H1 (cell line): ENCODE data around the gene S100PBP. TPM values are rescaled to one million over a fixed set of nuclear protein-coding genes. Genes with fewer than 3 reads are reported as not detected.

Experiments
- CBX5 ChIP-seq: fragments of 300-800, 300-1000 bp; sonication (generic); IDR thresholded peaks from 2 replicates; pipeline ENCODE4 v1.7.1; 2016; ENCODE audit warnings: antibody characterized with exemption, low read length, low read depth
- CHD7 ChIP-seq: fragments of 300-600 bp; sonication (generic); IDR thresholded peaks from 2 replicates; pipeline ENCODE4 v1.7.1; 2012; ENCODE audit warnings: low read length, moderate library complexity, mild to moderate bottlenecking, inconsistent platforms; ENCODE audit not compliant: insufficient replicate concordance
- E2F6 ChIP-seq: IDR thresholded peaks from 2 replicates; pipeline ENCODE4 v1.6.1; 2012; ENCODE audit warnings: inconsistent platforms
- EGR1 ChIP-seq: IDR thresholded peaks from 2 replicates; pipeline ENCODE4 v1.6.1; 2011; ENCODE audit warnings: low read depth, low read length, borderline replicate concordance
- KDM1A ChIP-seq: fragments of 200-600, 300-600 bp; sonication (generic); IDR thresholded peaks from 2 replicates; pipeline ENCODE4 v1.7.1; 2016; ENCODE audit warnings: mild to moderate bottlenecking, low read length, borderline replicate concordance
- KDM5A ChIP-seq: fragments of 200-600 bp; IDR thresholded peaks from 2 replicates; pipeline ENCODE4 v1.7.1; 2012; ENCODE audit warnings: mild to moderate bottlenecking, low read length, inconsistent platforms, mixed read lengths
- MAX ChIP-seq: IDR thresholded peaks from 2 replicates; pipeline ENCODE4 v1.6.1; 2012; ENCODE audit warnings: inconsistent platforms
- RFX5 ChIP-seq: IDR thresholded peaks from 2 replicates; pipeline ENCODE4 v1.6.1; 2011; ENCODE audit warnings: low read depth, low read length, improper control_type of control experiment, borderline replicate concordance
- SIRT6 ChIP-seq: IDR thresholded peaks from one replicate; pipeline ENCODE4 v1.7.1; 2012; ENCODE audit warnings: low read length, inconsistent platforms
- polyA plus RNA-seq, 7 experiments: library from polyadenylated mRNA; depleted of rRNA in 3 of 7; stranded (reverse) in 5 of 7; unstranded in 2 of 7; fragments of >200 nt in 5 of 7; fragments of 200-250 nt in 2 of 7; gene quantifications; 1 replicate in 5 of 7; 2 replicates in 1 of 7; 4 replicates in 1 of 7; pipeline versions ENCODE4 v1.2.1 to v1.2.3, GENCODE V29; 2011 to 2013; ENCODE audit warnings: missing spikeins in 2 of 7, mixed read lengths in 2 of 7
- total RNA-seq: library from RNA; stranded (reverse); fragmentation: NEBNext Ultra II Directional; extraction: Animal tissue kit (Norgen Biotek cat#: 25700); gene quantifications from 2 replicates; pipeline ENCODE4 v1.2.1, GENCODE V29; 2021

The S100PBP gene
- total and polyA plus RNA-seq, 2 of the 8 experiments (the other 6 are each of a cell fraction or from before 2014, with no cell fraction given): 43.8 to 68.3 TPM

- TF ChIP-seq CHD7: no peak
- TF ChIP-seq E2F6: peak; percentile 20; the same call in 1 of the 2 replicates
- TF ChIP-seq CBX5: no peak
- no peak for TF ChIP-seq SIRT6
- no peak for TF ChIP-seq RFX5
- 0 out of 2 replicates have a peak, but pooled peaks have one; percentile 40 for TF ChIP-seq MAX
- TF ChIP-seq EGR1: no peak
- TF ChIP-seq KDM5A: no peak
- peak; percentile 78 for TF ChIP-seq KDM1A
These were observed 83.7 kb downstream of the S100PBP start, which contains the start of gene TMEM54 (continued) for GRCh38 chr1:32900956-32901822.
